Measurements from ENCODE around the gene IDH1. TPM values are rescaled to one million over a fixed set of nuclear protein-coding genes. Genes with fewer than 3 reads are reported as not detected.

The IDH1 gene
- total RNA-seq, 4 donors from 2014 or later = 21.3 to 65.1 (median 31.7) TPM

DNA sequence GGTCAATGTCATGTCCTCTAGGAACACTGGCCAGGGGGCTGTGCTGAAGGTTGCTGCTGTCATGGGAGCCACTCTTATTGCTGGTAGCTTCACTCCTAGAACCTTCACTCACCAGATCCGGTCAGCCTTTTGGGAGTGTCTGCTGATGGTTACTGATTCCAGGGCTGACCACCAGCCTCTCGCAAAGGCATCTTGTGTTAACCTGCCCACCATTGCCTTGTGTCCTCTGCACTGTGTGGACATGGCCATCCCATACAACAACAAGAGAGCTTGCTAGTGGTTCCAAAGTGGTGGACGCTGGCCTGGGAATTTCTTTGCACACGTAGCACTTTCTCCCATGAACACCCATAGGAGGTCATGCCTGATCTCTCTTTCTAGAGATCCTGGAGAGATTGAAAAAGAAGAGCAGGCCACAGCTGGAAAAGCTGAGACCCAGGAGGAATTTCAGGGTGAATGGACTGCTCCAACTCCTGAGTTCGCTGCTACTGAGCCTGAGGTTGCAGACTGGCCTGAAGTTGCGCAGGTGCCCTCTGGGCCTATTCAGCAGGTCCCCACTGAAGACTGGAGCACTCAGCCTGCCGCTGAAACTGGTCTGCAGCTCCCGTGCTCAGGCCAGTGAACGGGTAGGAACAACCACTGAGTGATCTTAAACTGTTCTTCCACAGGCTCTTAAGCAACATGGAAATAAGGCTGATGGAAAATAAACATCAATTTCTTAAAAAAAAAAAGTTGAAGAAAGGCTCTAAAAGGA, 46.4 kb downstream of the IDH1 start:
- ATAC-seq = no peak
- H3K9me3 ChIP-seq = no peaks in the 10 kb centered on the region
- H3K4me1 ChIP-seq = no peaks in the 10 kb centered on the region
- no peak overlapping the region for H3K4me3 ChIP-seq
- H3K27ac ChIP-seq = no peak overlapping the region
- no peak for TF ChIP-seq POLR2AphosphoS5 (IDR thresholded peaks at IDR 0.05)
- TF ChIP-seq CTCF (IDR thresholded peaks at IDR 0.05) = no peak
- no peak for TF ChIP-seq POLR2A (IDR thresholded peaks at IDR 0.05)
- TF ChIP-seq EP300 (IDR thresholded peaks at IDR 0.05) = no peak
- WGBS, 2 donors (ENCODE audit: low coverage in 1 of 2) = 71% methylated on average over 2 of the region's 9 CpGs; no CpG with 5 or more reads in 1 of the 2 donors
- H3K27me3 ChIP-seq = no peaks in the 10 kb centered on the region
- no peaks in the 10 kb centered on the region for H3K36me3 ChIP-seq

- 82 to 84% methylated on average over 3 of the region's 3 CpGs for WGBS, 2 donors (ENCODE audit: low coverage in 1 of 2)
- no peak for ATAC-seq
These were observed 47.1 kb downstream of the IDH1 start for GRCh38 chr2:208207769-208208168.

GRCh38 chr2:208204166-208204565, 50.7 kb downstream of the IDH1 start:
- Histone ChIP-seq H3K27me3 (no peaks in the 10 kb centered on the region), H3K4me1 (no peaks in the 10 kb centered on the region), H3K9me3 (no peaks in the 10 kb centered on the region), H3K27ac (no peak overlapping the region), H3K4me3 (no peak overlapping the region), H3K36me3 (no peaks in the 10 kb centered on the region)
- ATAC-seq = no peak
- 51 to 74% methylated on average over 5 of the region's 5 CpGs for WGBS, 2 donors (ENCODE audit: low coverage in 1 of 2)
- no peak for TF ChIP-seq CTCF (IDR thresholded peaks at IDR 0.05)
- no peak for TF ChIP-seq POLR2AphosphoS5 (IDR thresholded peaks at IDR 0.05)
- TF ChIP-seq POLR2A (IDR thresholded peaks at IDR 0.05) = no peak
- TF ChIP-seq EP300 (IDR thresholded peaks at IDR 0.05) = no peak

More at GRCh38 chr2:208207769-208208168, 47.1 kb downstream of the IDH1 start:
- Histone ChIP-seq H3K9me3 (no peaks in the 10 kb centered on the region), H3K36me3 (no peaks in the 10 kb centered on the region), H3K27ac (no peak overlapping the region), H3K4me3 (no peak overlapping the region), H3K4me1 (no peaks in the 10 kb centered on the region), H3K27me3 (no peaks in the 10 kb centered on the region)
- no peak for TF ChIP-seq POLR2A (IDR thresholded peaks at IDR 0.05)
- TF ChIP-seq EP300 (IDR thresholded peaks at IDR 0.05) = no peak
- TF ChIP-seq CTCF (IDR thresholded peaks at IDR 0.05) = no peak
- TF ChIP-seq POLR2AphosphoS5 (IDR thresholded peaks at IDR 0.05) = no peak

GRCh38 chr2:208195531-208195930, 59.3 kb downstream of the IDH1 start:
- Histone ChIP-seq H3K4me3 (no peak overlapping the region), H3K36me3 (no peaks in the 10 kb centered on the region), H3K27me3 (no peaks in the 10 kb centered on the region), H3K4me1 (no peaks in the 10 kb centered on the region), H3K27ac (no peak overlapping the region), H3K9me3 (no peaks in the 10 kb centered on the region)
- ATAC-seq = no peak
- 79 to 88% methylated on average over 3 of the region's 3 CpGs for WGBS, 2 donors (ENCODE audit: low coverage in 1 of 2)
- TF ChIP-seq EP300 (IDR thresholded peaks at IDR 0.05) (no peak), POLR2AphosphoS5 (IDR thresholded peaks at IDR 0.05) (no peak), POLR2A (IDR thresholded peaks at IDR 0.05) (no peak), CTCF (IDR thresholded peaks at IDR 0.05) (no peak)

- WGBS, 2 donors (ENCODE audit: low coverage in 1 of 2) = 89 to 93% methylated on average over 5 of the region's 8 CpGs
- no peak for ATAC-seq
- H3K27me3 ChIP-seq = peaks cover 10% of the 10 kb centered on the region
These were observed 62.1 kb downstream of the IDH1 start for GRCh38 chr2:208192611-208193236.

More at GRCh38 chr2:208192611-208193236, 62.1 kb downstream of the IDH1 start:
- no peaks in the 10 kb centered on the region for H3K4me1 ChIP-seq
- TF ChIP-seq CTCF (IDR thresholded peaks at IDR 0.05) = no peak
- no peak for TF ChIP-seq POLR2A (IDR thresholded peaks at IDR 0.05)
- TF ChIP-seq EP300 (IDR thresholded peaks at IDR 0.05) = no peak
- TF ChIP-seq POLR2AphosphoS5 (IDR thresholded peaks at IDR 0.05) = no peak
- no peak overlapping the region for H3K4me3 ChIP-seq
- H3K27ac ChIP-seq = no peak overlapping the region
- H3K36me3 ChIP-seq = no peaks in the 10 kb centered on the region
- H3K9me3 ChIP-seq = no peaks in the 10 kb centered on the region

All from gastroesophageal sphincter (tissue), 4 donors.